Epithelial cell of prostate (primary cell): ENCODE data around the gene PABPC1L2B.
"Not testable (repeated sequence)": the region's sequence is repeated elsewhere in the genome, so short reads cannot be mapped to it uniquely, and the experiment has no call there.

Experiments used
- DNase-seq: peaks from one replicate; pipeline ENCODE4 v3.0.0-alpha.2; 2011; ENCODE audit warnings: low read depth, low spot score
- H3K27ac ChIP-seq: fragments of 450-650 bp; 2 replicates; pipeline ENCODE4 v1.5.1; 2017; ENCODE audit warnings: mild to moderate bottlenecking

PABPC1L2B gene

GRCh38 chrX:73002733-73003132 is at the start of gene PABPC1L2B:
PABPC1L2B (plus strand) TSS chrX:73002939; CDS start chrX:73003643, 704 bp downstream.
- not testable (repeated sequence) for H3K27ac ChIP-seq, DNase-seq

- H3K27ac ChIP-seq, DNase-seq: not testable (repeated sequence)
Measured at GRCh38 chrX:72959971-72960370, 42.8 kb upstream of the PABPC1L2B start.

- DNase-seq, H3K27ac ChIP-seq: not testable (repeated sequence)
Measured at GRCh38 chrX:72971859-72972258, 30.9 kb upstream of the PABPC1L2B start.

GRCh38 chrX:72974885-72975284 is 27.9 kb upstream of the PABPC1L2B start:
- not testable (repeated sequence) for DNase-seq, H3K27ac ChIP-seq

- not testable (repeated sequence) for DNase-seq, H3K27ac ChIP-seq
Measured at GRCh38 chrX:72980894-72981469, 21.8 kb upstream of the PABPC1L2B start.

- H3K27ac ChIP-seq, DNase-seq: not testable (repeated sequence)
Measured at GRCh38 chrX:73004032-73004431, 1.3 kb downstream of the PABPC1L2B start.

- H3K27ac ChIP-seq, result no peak overlapping the region
Measured at GRCh38 chrX:73021361-73022092, 18.8 kb downstream of the PABPC1L2B start.

GRCh38 chrX:73022093-73022445 is 19.3 kb downstream of the PABPC1L2B start:
- DNase-seq, H3K27ac ChIP-seq: not testable (repeated sequence)

More at GRCh38 chrX:73021361-73022092, 18.8 kb downstream of the PABPC1L2B start:
- DNase-seq, result no peak

- no peak overlapping the region for H3K27ac ChIP-seq
- DNase-seq, result no peak
Measured at GRCh38 chrX:73028876-73029275, 26.1 kb downstream of the PABPC1L2B start.
